ENCODE data around the gene MYO1A.

MYO1A gene

GRCh38 chr12:57005980-57006808, 43.7 kb downstream of the MYO1A start, which contains the start of gene ZBTB39:
TSS of gene ZBTB39 (minus strand) at chr12:57006546. CDS start at chr12:57004917, 1,629 bp downstream.
- peak; percentile 40 to 55 (median 54) for DNase-seq
- H3K4me1 ChIP-seq (ENCODE audit: control insufficient read depth, insufficient read depth, low read length, poor library complexity, severe bottlenecking) = peaks cover 11% of the 10 kb centered on the region
- H3K36me3 ChIP-seq (ENCODE audit: control insufficient read depth, insufficient read depth, low read length) = peaks cover 19% of the 10 kb centered on the region
- H3K27me3 ChIP-seq (replicated peaks; ENCODE audit: control insufficient read depth, insufficient read depth, low read length, poor library complexity, severe bottlenecking) = no peaks in the 10 kb centered on the region
- H3K4me3 ChIP-seq (ENCODE audit: insufficient read depth, low read depth, low read length, poor library complexity, severe bottlenecking) = peak within 1 kb of the TSS; percentile 85
- H3K27ac ChIP-seq (ENCODE audit: insufficient read depth, low read length, poor library complexity, severe bottlenecking) = peak within 1 kb of the TSS; percentile 63
- no peaks in the 10 kb centered on the region for H3K9me3 ChIP-seq (ENCODE audit: control insufficient read depth, low read length)

DNA sequence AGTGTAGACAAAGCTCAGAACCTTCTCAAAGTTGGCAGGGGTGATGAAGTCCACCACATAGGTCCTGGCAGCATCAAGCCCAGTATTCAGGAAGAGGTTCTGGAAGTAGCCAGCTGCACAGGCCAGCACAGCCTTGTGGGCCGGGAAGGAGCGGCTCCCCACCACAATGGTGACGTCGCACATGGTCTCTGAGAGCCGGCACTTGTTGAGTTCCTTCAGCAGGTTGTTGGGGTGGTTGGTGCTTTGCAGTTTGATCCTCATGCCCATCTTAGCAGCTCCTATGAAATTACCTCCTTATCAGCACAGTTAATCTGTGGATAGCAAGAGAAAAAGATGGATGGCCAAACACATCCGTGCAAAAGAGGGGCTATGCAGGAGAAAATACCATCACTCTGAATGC, 45.3 kb downstream of the MYO1A start:
- DNase-seq = no peak
- Histone ChIP-seq H3K27ac (ENCODE audit: insufficient read depth, low read length, poor library complexity, severe bottlenecking) (no peak overlapping the region), H3K4me1 (ENCODE audit: control insufficient read depth, insufficient read depth, low read length, poor library complexity, severe bottlenecking) (peaks cover 11% of the 10 kb centered on the region), H3K9me3 (ENCODE audit: control insufficient read depth, low read length) (no peaks in the 10 kb centered on the region), H3K4me3 (ENCODE audit: insufficient read depth, low read depth, low read length, poor library complexity, severe bottlenecking) (no peak overlapping the region), H3K27me3 (replicated peaks; ENCODE audit: control insufficient read depth, insufficient read depth, low read length, poor library complexity, severe bottlenecking) (no peaks in the 10 kb centered on the region), H3K36me3 (ENCODE audit: control insufficient read depth, insufficient read depth, low read length) (peaks cover 19% of the 10 kb centered on the region)

DNA sequence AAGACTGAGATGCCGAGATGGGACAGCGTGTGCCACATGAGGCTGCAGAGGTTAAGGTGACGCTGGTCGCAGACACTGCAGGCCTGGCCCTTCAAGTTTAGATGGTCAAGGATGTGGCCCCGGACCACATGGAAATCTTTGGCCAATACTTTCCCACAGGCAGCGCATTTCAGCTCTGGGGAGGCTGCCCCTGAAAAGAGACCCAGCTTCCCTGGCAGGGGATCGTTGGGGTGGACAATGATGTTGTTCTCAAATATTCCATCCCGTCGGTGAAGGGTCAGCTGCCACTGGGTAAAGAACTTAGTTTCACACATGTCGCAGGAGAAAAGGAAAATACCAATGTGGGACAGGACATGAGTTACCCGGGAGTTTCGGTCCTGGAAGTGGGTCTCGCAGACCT, 46.5 kb downstream of the MYO1A start:
- H3K27me3 ChIP-seq (replicated peaks; ENCODE audit: control insufficient read depth, insufficient read depth, low read length, poor library complexity, severe bottlenecking) = no peaks in the 10 kb centered on the region
- H3K4me1 ChIP-seq (ENCODE audit: control insufficient read depth, insufficient read depth, low read length, poor library complexity, severe bottlenecking) = peaks cover 11% of the 10 kb centered on the region
- DNase-seq = no peak
- no peak overlapping the region for H3K27ac ChIP-seq (ENCODE audit: insufficient read depth, low read length, poor library complexity, severe bottlenecking)
- no peak overlapping the region for H3K4me3 ChIP-seq (ENCODE audit: insufficient read depth, low read depth, low read length, poor library complexity, severe bottlenecking)
- no peaks in the 10 kb centered on the region for H3K9me3 ChIP-seq (ENCODE audit: control insufficient read depth, low read length)
- H3K36me3 ChIP-seq (ENCODE audit: control insufficient read depth, insufficient read depth, low read length) = peaks cover 19% of the 10 kb centered on the region

DNA sequence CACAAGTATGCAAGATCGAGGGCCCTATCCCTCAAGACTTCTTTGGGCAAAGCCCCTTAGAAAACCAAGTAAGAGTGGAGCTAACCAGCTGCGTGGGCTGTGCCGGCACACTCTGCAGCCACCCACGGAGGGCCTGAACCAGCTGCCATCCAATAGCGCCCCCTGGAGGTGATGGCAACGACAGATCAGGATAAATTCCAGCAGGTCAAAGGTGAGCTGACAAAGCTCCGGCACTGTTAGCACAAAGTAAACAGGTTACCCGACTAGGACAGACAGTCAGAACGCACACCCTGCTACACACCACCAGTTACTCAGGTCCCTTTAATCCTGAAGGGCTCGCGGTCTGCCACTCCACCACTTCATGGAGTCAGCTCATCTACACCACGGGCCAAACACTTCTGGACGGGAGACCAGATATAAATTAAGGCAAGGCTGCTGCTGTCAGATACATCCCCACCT, 48.5 kb downstream of the MYO1A start:
- H3K36me3 ChIP-seq (ENCODE audit: control insufficient read depth, insufficient read depth, low read length) = peaks cover 19% of the 10 kb centered on the region
- H3K4me1 ChIP-seq (ENCODE audit: control insufficient read depth, insufficient read depth, low read length, poor library complexity, severe bottlenecking) = peaks cover 7% of the 10 kb centered on the region
- H3K4me3 ChIP-seq (ENCODE audit: insufficient read depth, low read depth, low read length, poor library complexity, severe bottlenecking) = no peak overlapping the region
- peak; percentile 45 to 64 (median 52) for DNase-seq
- H3K27me3 ChIP-seq (replicated peaks; ENCODE audit: control insufficient read depth, insufficient read depth, low read length, poor library complexity, severe bottlenecking) = no peaks in the 10 kb centered on the region
- H3K9me3 ChIP-seq (ENCODE audit: control insufficient read depth, low read length) = no peaks in the 10 kb centered on the region
- H3K27ac ChIP-seq (ENCODE audit: insufficient read depth, low read length, poor library complexity, severe bottlenecking) = no peak overlapping the region

DNA sequence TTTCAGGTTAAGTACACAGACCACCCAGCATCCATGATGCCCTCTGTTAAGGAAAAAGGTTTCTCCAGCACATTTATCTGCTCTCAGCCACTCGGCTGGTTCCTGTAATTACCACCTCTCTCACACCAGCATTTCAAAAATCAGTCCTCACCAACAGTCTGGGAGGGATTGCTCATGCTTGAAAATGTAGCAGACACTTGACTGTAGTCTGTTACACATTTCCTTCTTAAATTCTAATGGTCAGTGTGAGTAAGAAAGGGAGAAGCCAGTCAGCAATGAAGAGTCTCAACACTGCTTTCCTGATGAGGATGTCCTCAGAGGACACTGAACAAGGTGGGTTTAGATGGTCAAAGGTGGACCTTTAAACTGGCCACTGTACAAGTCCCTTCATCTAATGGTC, 49.5 kb downstream of the MYO1A start:
- Histone ChIP-seq H3K36me3 (ENCODE audit: control insufficient read depth, insufficient read depth, low read length) (peaks cover 19% of the 10 kb centered on the region), H3K9me3 (ENCODE audit: control insufficient read depth, low read length) (no peaks in the 10 kb centered on the region), H3K27me3 (replicated peaks; ENCODE audit: control insufficient read depth, insufficient read depth, low read length, poor library complexity, severe bottlenecking) (no peaks in the 10 kb centered on the region), H3K4me3 (ENCODE audit: insufficient read depth, low read depth, low read length, poor library complexity, severe bottlenecking) (no peak overlapping the region), H3K4me1 (ENCODE audit: control insufficient read depth, insufficient read depth, low read length, poor library complexity, severe bottlenecking) (peaks cover 2% of the 10 kb centered on the region), H3K27ac (ENCODE audit: insufficient read depth, low read length, poor library complexity, severe bottlenecking) (no peak overlapping the region)
- DNase-seq = no peak

DNA sequence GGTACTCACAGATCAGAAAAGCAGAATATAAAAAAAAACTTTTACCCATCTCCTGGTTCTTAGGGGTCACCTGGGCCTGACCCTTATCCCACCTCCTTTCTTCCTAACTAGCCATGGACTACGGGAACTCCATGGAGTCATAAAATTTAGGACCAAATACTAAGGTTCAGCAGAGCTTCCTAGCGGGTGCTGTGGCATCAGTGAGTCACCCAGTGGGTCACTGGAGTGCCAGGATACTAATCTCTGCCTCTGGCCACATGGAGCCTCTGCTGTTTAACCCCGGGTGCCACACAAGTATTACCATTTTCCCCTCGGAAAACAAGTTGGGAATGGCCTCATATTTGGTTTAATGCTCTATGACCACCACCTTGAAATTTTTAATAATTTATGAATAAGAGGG, 50.5 kb downstream of the MYO1A start:
- H3K4me3 ChIP-seq (ENCODE audit: insufficient read depth, low read depth, low read length, poor library complexity, severe bottlenecking) = no peak overlapping the region
- no peaks in the 10 kb centered on the region for H3K4me1 ChIP-seq (ENCODE audit: control insufficient read depth, insufficient read depth, low read length, poor library complexity, severe bottlenecking)
- no peaks in the 10 kb centered on the region for H3K27me3 ChIP-seq (replicated peaks; ENCODE audit: control insufficient read depth, insufficient read depth, low read length, poor library complexity, severe bottlenecking)
- H3K36me3 ChIP-seq (ENCODE audit: control insufficient read depth, insufficient read depth, low read length) = peaks cover 19% of the 10 kb centered on the region
- H3K27ac ChIP-seq (ENCODE audit: insufficient read depth, low read length, poor library complexity, severe bottlenecking) = no peak overlapping the region
- no peak for DNase-seq
- H3K9me3 ChIP-seq (ENCODE audit: control insufficient read depth, low read length) = no peaks in the 10 kb centered on the region

DNA sequence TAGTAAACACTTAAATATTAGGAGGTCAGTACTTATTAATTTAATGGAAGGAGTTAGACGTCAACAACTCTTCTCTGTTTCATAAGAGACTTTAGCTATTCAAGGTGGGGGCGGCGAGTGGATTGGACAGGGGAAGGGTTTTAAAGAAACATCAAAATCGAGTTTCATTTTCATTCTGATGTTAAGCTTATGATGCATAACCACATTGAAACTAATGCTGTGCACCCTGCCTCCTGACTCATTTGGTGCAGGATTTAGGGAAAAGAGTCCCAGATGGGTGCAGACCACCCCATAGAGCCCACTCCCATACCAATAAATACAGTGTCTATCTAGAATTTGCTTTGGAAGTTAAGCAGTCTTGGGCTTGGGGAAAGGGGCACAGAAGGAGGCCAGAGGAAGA, 50.9 kb downstream of the MYO1A start:
- no peaks in the 10 kb centered on the region for H3K27me3 ChIP-seq (replicated peaks; ENCODE audit: control insufficient read depth, insufficient read depth, low read length, poor library complexity, severe bottlenecking)
- peaks cover 18% of the 10 kb centered on the region for H3K36me3 ChIP-seq (ENCODE audit: control insufficient read depth, insufficient read depth, low read length)
- H3K9me3 ChIP-seq (ENCODE audit: control insufficient read depth, low read length) = no peaks in the 10 kb centered on the region
- H3K27ac ChIP-seq (ENCODE audit: insufficient read depth, low read length, poor library complexity, severe bottlenecking) = no peak overlapping the region
- no peaks in the 10 kb centered on the region for H3K4me1 ChIP-seq (ENCODE audit: control insufficient read depth, insufficient read depth, low read length, poor library complexity, severe bottlenecking)
- H3K4me3 ChIP-seq (ENCODE audit: insufficient read depth, low read depth, low read length, poor library complexity, severe bottlenecking) = no peak overlapping the region
- no peak for DNase-seq

GRCh38 chr12:56998316-56998715, 51.6 kb downstream of the MYO1A start:
- H3K36me3 ChIP-seq (ENCODE audit: control insufficient read depth, insufficient read depth, low read length) = peaks cover 11% of the 10 kb centered on the region
- no peaks in the 10 kb centered on the region for H3K9me3 ChIP-seq (ENCODE audit: control insufficient read depth, low read length)
- no peaks in the 10 kb centered on the region for H3K27me3 ChIP-seq (replicated peaks; ENCODE audit: control insufficient read depth, insufficient read depth, low read length, poor library complexity, severe bottlenecking)
- no peak overlapping the region for H3K27ac ChIP-seq (ENCODE audit: insufficient read depth, low read length, poor library complexity, severe bottlenecking)
- DNase-seq = no peak
- no peak overlapping the region for H3K4me3 ChIP-seq (ENCODE audit: insufficient read depth, low read depth, low read length, poor library complexity, severe bottlenecking)
- H3K4me1 ChIP-seq (ENCODE audit: control insufficient read depth, insufficient read depth, low read length, poor library complexity, severe bottlenecking) = no peaks in the 10 kb centered on the region

- no peaks in the 10 kb centered on the region for H3K4me1 ChIP-seq (ENCODE audit: control insufficient read depth, insufficient read depth, low read length, poor library complexity, severe bottlenecking)
- H3K36me3 ChIP-seq (ENCODE audit: control insufficient read depth, insufficient read depth, low read length) = no peaks in the 10 kb centered on the region
- no peak for DNase-seq
- no peak overlapping the region for H3K27ac ChIP-seq (ENCODE audit: insufficient read depth, low read length, poor library complexity, severe bottlenecking)
- no peaks in the 10 kb centered on the region for H3K9me3 ChIP-seq (ENCODE audit: control insufficient read depth, low read length)
- no peak overlapping the region for H3K4me3 ChIP-seq (ENCODE audit: insufficient read depth, low read depth, low read length, poor library complexity, severe bottlenecking)
- H3K27me3 ChIP-seq (replicated peaks; ENCODE audit: control insufficient read depth, insufficient read depth, low read length, poor library complexity, severe bottlenecking) = no peaks in the 10 kb centered on the region
These were observed 53.0 kb downstream of the MYO1A start for GRCh38 chr12:56996793-56997545.

GRCh38 chr12:56995930-56996496, 53.9 kb downstream of the MYO1A start:
- DNase-seq = no peak
- H3K36me3 ChIP-seq (ENCODE audit: control insufficient read depth, insufficient read depth, low read length) = no peaks in the 10 kb centered on the region
- H3K4me1 ChIP-seq (ENCODE audit: control insufficient read depth, insufficient read depth, low read length, poor library complexity, severe bottlenecking) = no peaks in the 10 kb centered on the region
- H3K9me3 ChIP-seq (ENCODE audit: control insufficient read depth, low read length) = no peaks in the 10 kb centered on the region
- H3K4me3 ChIP-seq (ENCODE audit: insufficient read depth, low read depth, low read length, poor library complexity, severe bottlenecking) = no peak overlapping the region
- no peaks in the 10 kb centered on the region for H3K27me3 ChIP-seq (replicated peaks; ENCODE audit: control insufficient read depth, insufficient read depth, low read length, poor library complexity, severe bottlenecking)
- no peak overlapping the region for H3K27ac ChIP-seq (ENCODE audit: insufficient read depth, low read length, poor library complexity, severe bottlenecking)
